Activated CD4-positive, alpha-beta T cell treated with anti-CD3 and anti-CD28 coated beads, Interleukin-2, amount 10 ng/mL, durations not matched to agents 7 days and 5 days (primary cell): ENCODE results near the gene CYP24A1. TPM values are rescaled to one million over a fixed set of nuclear protein-coding genes. Genes with fewer than 3 reads are reported as not detected.

Experiments
- CTCF ChIA-PET: fragments of 350-600 bp; sonication (Branson Sonifier 250); formaldehyde crosslinking; loops from one replicate; lab custom pipeline; 2021; ENCODE audit warnings: antibody characterized with exemption; lab: Charles Lee
- POLR2A ChIA-PET: fragments of 350-600 bp; sonication (Branson Sonifier 250); formaldehyde crosslinking; loops from one replicate; lab custom pipeline; 2021; ENCODE audit warnings: antibody characterized with exemption; lab: Charles Lee
- DNase-seq: peaks from one replicate; pipeline ENCODE4 v3.0.0-alpha.2; 2020
- H3K27ac Mint-ChIP-seq: one replicate; pipeline ENCODE4 v1.8.0; 2021; ENCODE audit warnings: mild to moderate bottlenecking, moderate library complexity, mixed read lengths
- H3K27me3 Mint-ChIP-seq: one replicate; pipeline ENCODE4 v1.8.0; 2021; ENCODE audit warnings: mixed read lengths
- H3K36me3 Mint-ChIP-seq: one replicate; pipeline ENCODE4 v1.8.0; 2021; ENCODE audit warnings: low read depth, mixed read lengths
- H3K4me1 Mint-ChIP-seq: one replicate; pipeline ENCODE4 v1.8.0; 2021; ENCODE audit warnings: mixed read lengths
- H3K4me3 Mint-ChIP-seq: one replicate; pipeline ENCODE4 v1.8.0; 2021; ENCODE audit warnings: mild to moderate bottlenecking, moderate library complexity, mixed read lengths
- H3K9me3 Mint-ChIP-seq: one replicate; pipeline ENCODE4 v1.8.0; 2021; ENCODE audit warnings: mixed read lengths
- total RNA-seq, 2 experiments: library from RNA; stranded (reverse); gene quantifications; one replicate each; pipeline ENCODE4 v1.2.3, GENCODE V29; 2021

Gene CYP24A1
- total RNA-seq, 2 experiments from 2014 or later, result not detected

GRCh38 chr20:54103762-54104600 lies 69.8 kb downstream of the CYP24A1 start:
- Mint-ChIP-seq H3K4me3 (no peak overlapping the region), H3K27me3 (peaks cover 12% of the 10 kb centered on the region), H3K36me3 (no peaks in the 10 kb centered on the region), H3K9me3 (no peaks in the 10 kb centered on the region), H3K27ac (no peak overlapping the region), H3K4me1 (peaks cover 2% of the 10 kb centered on the region)
- ChIA-PET POLR2A (no interaction called here), CTCF (interaction anchor here (1.3 to 1.9 kb wide), 3 partner anchors 9 to 110 kb away, joined by 3 to 7 read pairs (median 7); no protein-coding TSS in a partner anchor)
- DNase-seq, result no peak

Other genes starting within 250 kb of the CYP24A1 start
- gene BCAS1, start 103.4 kb downstream of the CYP24A1 start, total RNA-seq, result under 1 TPM in 1 of 2 experiments, not detected in 1; 0.06 TPM
- gene PFDN4, start 34.1 kb upstream of the CYP24A1 start, total RNA-seq, result 10 to 100 TPM; 26.8 to 27.7 TPM